DMS53 treated with DMSO at 0.1 percent for 48 hours (cell line): ENCODE measurements around the gene LIPF.
"Not testable (repeated sequence)": the region's sequence is repeated elsewhere in the genome, so short reads cannot be mapped to it uniquely, and the experiment has no call there.

Experiments
- DNase-seq: peaks from one replicate; lab custom pipeline; 2025; ENCODE audit not compliant: unreplicated experiment; lab: John Stamatoyannopoulos, UW

LIPF gene

GRCh38 chr10:88676283-88677060 lies 12.2 kb downstream of the LIPF start:
- no peak for DNase-seq

- no peak for DNase-seq
These were observed 16.7 kb downstream of the LIPF start for GRCh38 chr10:88680958-88681357.

GRCh38 chr10:88682491-88682890 lies 18.2 kb downstream of the LIPF start:
- no peak for DNase-seq

- peak; percentile 61 for DNase-seq
These were observed 23.7 kb downstream of the LIPF start for GRCh38 chr10:88687853-88688467.

GRCh38 chr10:88689366-88689765 lies 25.1 kb downstream of the LIPF start:
- DNase-seq = no peak

- no peak for DNase-seq
These were observed 29.3 kb downstream of the LIPF start for GRCh38 chr10:88693392-88694020.

- peak; percentile 97 for DNase-seq
These were observed 38.8 kb downstream of the LIPF start for GRCh38 chr10:88702848-88703597.

- DNase-seq = no peak
These were observed 41.7 kb downstream of the LIPF start, which contains the start of gene LIPK for GRCh38 chr10:88705958-88706357. Gene LIPK, plus strand, starts transcription at chr10:88706249. Its CDS starts 18,295 bp downstream, at chr10:88724544.

GRCh38 chr10:88707429-88708155 lies 43.4 kb downstream of the LIPF start:
- DNase-seq = peak; percentile 29

- not testable (repeated sequence) for DNase-seq
These were observed 45.1 kb downstream of the LIPF start for GRCh38 chr10:88709361-88709760.

GRCh38 chr10:88715517-88715916 lies 51.3 kb downstream of the LIPF start:
- no peak for DNase-seq

GRCh38 chr10:88721392-88721791 lies 57.1 kb downstream of the LIPF start:
- no peak for DNase-seq

GRCh38 chr10:88725798-88726197 lies 61.6 kb downstream of the LIPF start:
- no peak for DNase-seq

- DNase-seq = no peak
These were observed 64.0 kb downstream of the LIPF start for GRCh38 chr10:88728107-88728763.
